Lower lobe of right lung (tissue), 2 donors: ENCODE data around the gene ATP6AP1. TPM values are rescaled to one million over a fixed set of nuclear protein-coding genes. Genes with fewer than 3 reads are reported as not detected.

Experiments
- ATAC-seq, 2 donors: fragments of 200-7000 bp; cut with Tn5 transposase; one replicate each; pipeline ENCODE4 v1.9.1; 2020 to 2022; ENCODE audit warnings: mild to moderate bottlenecking in 2 of 2, moderate library complexity in 2 of 2
- DNase-seq: peaks from one replicate; pipeline ENCODE4 v3.0.0-alpha.2; 2020
- H3K27ac ChIP-seq: fragments of 200-600 bp; one replicate; pipeline ENCODE4 v1.8.0; 2022
- H3K27me3 ChIP-seq: fragments of 200-600 bp; one replicate; pipeline ENCODE4 v1.8.0; 2022; ENCODE audit warnings: low read depth
- H3K36me3 ChIP-seq: fragments of 200-600 bp; one replicate; pipeline ENCODE4 v1.8.0; 2022; ENCODE audit warnings: mild to moderate bottlenecking
- H3K4me1 ChIP-seq: fragments of 200-600 bp; one replicate; pipeline ENCODE4 v1.8.0; 2022
- H3K4me3 ChIP-seq: fragments of 200-600 bp; one replicate; pipeline ENCODE4 v1.8.0; 2022; ENCODE audit warnings: mild to moderate bottlenecking
- H3K9me3 ChIP-seq: fragments of 200-600 bp; one replicate; pipeline ENCODE4 v1.8.0; 2022
- intact Hi-C: fragments of 100-400 bp; cut with DNase I; formaldehyde crosslinking; loops from one replicate; pipeline ENCODE4 v1.11.0; 2022
- total RNA-seq: library from RNA; stranded (reverse); fragmentation: NEBNext Ultra II Directional; extraction: Animal tissue kit (Norgen Biotek cat#: 25700); gene quantifications from one replicate; pipeline ENCODE4 v1.2.1, GENCODE V29; 2021
- TF ChIP-seq, protein P1 (sequence below): fragments of 200-600 bp; IDR thresholded peaks from one replicate; pipeline ENCODE4 v1.8.0; 2022; ENCODE audit warnings: antibody characterized with exemption, mild to moderate bottlenecking
- donor health status: DM: no; HTN: yes; CAD: no; lungs with severe emphysema.

The ATP6AP1 gene
- total RNA-seq, 1 donor from 2014 or later, result 235 TPM

- Histone ChIP-seq H3K27ac (no peak overlapping the region), H3K27me3 (no peaks in the 10 kb centered on the region), H3K4me1 (no peaks in the 10 kb centered on the region), H3K4me3 (no peak overlapping the region), H3K36me3 (no peaks in the 10 kb centered on the region), H3K9me3 (no peaks in the 10 kb centered on the region)
- intact Hi-C loops, result no loop called here
- TF ChIP-seq, protein P1, sequence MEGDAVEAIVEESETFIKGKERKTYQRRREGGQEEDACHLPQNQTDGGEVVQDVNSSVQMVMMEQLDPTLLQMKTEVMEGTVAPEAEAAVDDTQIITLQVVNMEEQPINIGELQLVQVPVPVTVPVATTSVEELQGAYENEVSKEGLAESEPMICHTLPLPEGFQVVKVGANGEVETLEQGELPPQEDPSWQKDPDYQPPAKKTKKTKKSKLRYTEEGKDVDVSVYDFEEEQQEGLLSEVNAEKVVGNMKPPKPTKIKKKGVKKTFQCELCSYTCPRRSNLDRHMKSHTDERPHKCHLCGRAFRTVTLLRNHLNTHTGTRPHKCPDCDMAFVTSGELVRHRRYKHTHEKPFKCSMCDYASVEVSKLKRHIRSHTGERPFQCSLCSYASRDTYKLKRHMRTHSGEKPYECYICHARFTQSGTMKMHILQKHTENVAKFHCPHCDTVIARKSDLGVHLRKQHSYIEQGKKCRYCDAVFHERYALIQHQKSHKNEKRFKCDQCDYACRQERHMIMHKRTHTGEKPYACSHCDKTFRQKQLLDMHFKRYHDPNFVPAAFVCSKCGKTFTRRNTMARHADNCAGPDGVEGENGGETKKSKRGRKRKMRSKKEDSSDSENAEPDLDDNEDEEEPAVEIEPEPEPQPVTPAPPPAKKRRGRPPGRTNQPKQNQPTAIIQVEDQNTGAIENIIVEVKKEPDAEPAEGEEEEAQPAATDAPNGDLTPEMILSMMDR, result no peak
- ATAC-seq (peak in 1 of 2 donors; percentile 10), DNase-seq (no peak)
These were observed 8.6 kb upstream of the ATP6AP1 start for GRCh38 chrX:154419688-154420401.

DNA sequence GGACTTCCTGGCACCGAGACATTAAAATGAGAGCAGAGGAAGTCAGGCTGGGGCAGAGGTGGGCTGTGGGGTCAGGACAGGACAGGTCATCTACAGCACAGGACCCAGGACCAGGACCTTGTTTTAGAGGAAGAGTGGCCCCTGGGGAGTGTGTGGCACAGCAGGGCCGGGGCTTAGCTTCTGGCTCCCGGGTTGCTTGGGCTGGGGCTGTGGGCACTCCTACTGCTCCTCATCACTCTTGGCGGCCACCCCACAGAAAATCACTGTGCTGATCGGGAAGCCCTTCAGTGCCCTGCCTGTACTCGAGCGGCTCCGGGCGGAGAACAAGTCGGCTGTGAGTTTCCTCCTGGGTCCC is 8.1 kb upstream of the ATP6AP1 start:
- TF ChIP-seq, protein P1, result no peak
- no peak for DNase-seq
- Histone ChIP-seq H3K27me3 (no peaks in the 10 kb centered on the region), H3K4me3 (no peak overlapping the region), H3K36me3 (no peaks in the 10 kb centered on the region), H3K27ac (no peak overlapping the region), H3K9me3 (no peaks in the 10 kb centered on the region), H3K4me1 (no peaks in the 10 kb centered on the region)
- intact Hi-C loops, result no loop called here
- no peak for ATAC-seq

GRCh38 chrX:154426916-154427770 is 1.3 kb upstream of the ATP6AP1 start:
- H3K4me3 ChIP-seq, result peak overlapping the region; percentile 77

DNA sequence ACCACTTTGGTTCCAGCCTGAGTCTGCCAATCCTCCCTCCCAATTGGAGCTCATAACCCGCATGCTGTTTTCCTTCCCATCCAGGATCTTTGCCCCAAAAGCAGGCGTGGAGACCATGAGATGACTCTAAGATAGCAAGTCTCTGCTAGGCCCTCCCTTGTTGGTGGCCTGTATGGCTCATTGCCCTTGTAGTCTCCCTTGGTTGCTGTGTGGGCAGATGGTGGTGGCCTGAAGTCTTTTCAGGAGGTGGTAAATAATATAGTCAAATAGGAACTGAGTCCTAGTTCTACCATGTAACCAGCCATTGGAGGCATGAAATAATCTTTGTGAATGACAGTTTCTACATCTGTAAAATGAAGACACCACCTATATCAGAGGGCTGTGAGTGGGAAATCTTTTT is 1.2 kb downstream of the ATP6AP1 start:
- ATAC-seq (no peak), DNase-seq (no peak)
- H3K27me3 ChIP-seq, result no peaks in the 10 kb centered on the region
- H3K4me3 ChIP-seq, result peak overlapping the region; percentile 77
- no peaks in the 10 kb centered on the region for H3K9me3 ChIP-seq
- H3K27ac ChIP-seq, result no peak overlapping the region
- TF ChIP-seq, protein P1, result no peak
- H3K4me1 ChIP-seq, result peaks cover 23% of the 10 kb centered on the region
- peaks cover 28% of the 10 kb centered on the region for H3K36me3 ChIP-seq
- intact Hi-C loops, result no loop called here

More at GRCh38 chrX:154426916-154427770, 1.3 kb upstream of the ATP6AP1 start:
- H3K4me1 ChIP-seq, result peaks cover 23% of the 10 kb centered on the region
- no peaks in the 10 kb centered on the region for H3K27me3 ChIP-seq
- no peak for ATAC-seq
- no peaks in the 10 kb centered on the region for H3K9me3 ChIP-seq
- intact Hi-C loops, result no loop called here
- peaks cover 2% of the 10 kb centered on the region for H3K36me3 ChIP-seq
- peak overlapping the region; percentile 31 for H3K27ac ChIP-seq
- TF ChIP-seq, protein P1, result no peak
- no peak for DNase-seq

DNA sequence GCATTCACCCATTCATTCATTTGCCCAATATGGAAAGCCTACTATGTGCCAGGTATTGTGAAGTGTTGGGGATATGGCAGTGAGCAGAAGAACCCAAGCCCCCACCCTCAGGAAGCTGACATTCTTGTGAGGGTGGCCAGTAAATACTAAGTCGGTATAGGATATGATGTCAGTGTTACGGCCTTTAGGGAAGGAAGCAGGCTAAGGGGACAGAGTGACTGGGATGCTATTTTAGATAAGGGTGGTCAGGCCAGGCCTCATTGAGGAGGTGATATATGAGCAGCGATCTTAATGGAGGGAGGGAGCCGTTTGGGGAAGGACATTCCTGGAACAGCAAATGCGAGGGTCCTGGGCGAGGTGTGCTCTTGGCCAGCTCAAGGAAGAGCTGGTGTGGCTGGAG is 2.0 kb downstream of the ATP6AP1 start:
- Histone ChIP-seq H3K27ac (no peak overlapping the region), H3K27me3 (no peaks in the 10 kb centered on the region), H3K4me3 (no peak overlapping the region), H3K9me3 (no peaks in the 10 kb centered on the region), H3K36me3 (peaks cover 35% of the 10 kb centered on the region), H3K4me1 (peaks cover 23% of the 10 kb centered on the region)
- ATAC-seq (no peak), DNase-seq (no peak)
- TF ChIP-seq, protein P1, result no peak
- intact Hi-C loops, result no loop called here
